HG03097 (cell line): Measurements from ENCODE around the gene CNTNAP5.

Source experiments
- ATAC-seq: cut with Tn5 transposase; IDR thresholded peaks from one replicate; pipeline ENCODE4 v1.9.1; 2021; ENCODE audit not compliant: unreplicated experiment, low FRiP score

The CNTNAP5 gene

GRCh38 chr2:124025171-124025580 is at the start of gene CNTNAP5:
Gene CNTNAP5 (plus strand): TSS chr2:124025287. CDS start chr2:124025651, 364 bp downstream.
- ATAC-seq: no peak

DNA sequence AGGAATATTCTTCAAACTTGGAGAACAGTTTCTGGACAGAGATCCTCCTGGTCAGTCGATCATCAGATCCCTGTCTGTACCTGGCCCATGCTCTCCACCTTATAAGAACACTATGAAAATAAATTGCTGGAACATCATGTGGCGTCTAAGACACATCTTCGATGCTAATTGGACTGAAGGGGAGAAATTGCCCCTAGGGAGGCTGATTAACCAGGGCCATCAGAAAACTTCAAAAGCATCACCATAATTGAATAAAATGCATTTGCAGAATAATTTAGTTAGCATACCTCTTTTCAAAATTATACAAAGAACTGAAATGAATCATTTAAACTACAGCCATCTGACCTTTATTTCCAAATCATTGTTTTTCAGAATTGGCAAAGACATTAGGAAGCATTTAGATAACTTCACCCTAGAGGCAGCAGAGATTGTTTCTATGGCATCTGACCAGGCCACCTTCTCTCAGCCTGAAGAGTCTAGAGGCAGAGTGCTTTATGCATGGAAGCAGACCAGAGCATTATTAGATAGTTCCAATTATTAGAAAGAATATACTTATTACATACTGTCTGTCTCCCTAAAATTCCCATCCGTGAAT is 48.9 kb upstream of the CNTNAP5 start:
- no peak for ATAC-seq

DNA sequence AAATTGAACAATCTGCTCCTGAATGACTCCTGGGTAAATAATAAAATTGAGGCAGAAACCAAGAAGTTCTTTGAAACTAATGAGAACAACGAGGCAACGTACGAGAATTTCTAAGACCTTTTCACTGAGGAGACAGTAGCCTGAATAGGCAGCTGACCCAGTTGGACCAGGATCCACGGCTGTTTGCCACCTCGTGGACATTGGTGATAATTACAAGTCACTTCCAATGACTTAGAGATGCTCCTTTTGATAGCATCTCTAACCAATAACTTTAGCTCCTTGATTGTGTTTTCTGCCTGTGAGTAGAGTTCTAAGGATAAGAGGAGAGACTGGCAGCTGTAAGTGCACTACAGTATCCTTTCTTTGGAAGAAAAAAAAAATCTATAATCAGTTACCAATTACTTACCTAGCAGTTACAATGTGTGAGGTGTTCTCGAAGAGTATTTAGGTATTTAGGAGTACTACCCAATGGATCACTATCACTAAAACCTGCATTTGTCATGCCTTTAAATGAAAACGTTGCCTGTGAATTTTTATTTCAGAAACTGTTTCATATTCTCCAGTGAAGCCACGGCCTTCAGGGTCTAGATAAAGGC is 31.3 kb upstream of the CNTNAP5 start:
- ATAC-seq: no peak

DNA sequence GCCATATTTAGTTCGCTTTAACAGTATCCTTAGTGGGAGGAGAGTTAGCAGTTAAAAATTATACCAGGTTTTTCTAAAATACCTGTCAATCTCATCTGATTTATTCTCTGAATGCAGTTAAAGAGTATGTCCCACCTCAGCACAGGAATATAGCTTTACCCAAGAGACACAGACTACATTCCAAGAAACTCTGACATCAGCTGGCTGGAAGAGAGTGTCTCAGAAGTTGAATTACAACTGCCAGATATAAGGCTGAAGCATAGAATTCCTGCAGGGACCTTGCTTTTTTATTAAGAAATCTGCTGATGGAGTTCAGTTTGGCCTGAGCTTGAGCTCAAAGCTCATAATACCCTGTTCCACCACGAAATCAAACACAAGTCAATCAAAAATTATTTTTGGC is 25.4 kb upstream of the CNTNAP5 start:
- ATAC-seq: no peak

GRCh38 chr2:124001696-124002430 is 23.2 kb upstream of the CNTNAP5 start:
- ATAC-seq: no peak

- ATAC-seq: no peak
These were observed 6.2 kb upstream of the CNTNAP5 start for GRCh38 chr2:124018890-124019289.

DNA sequence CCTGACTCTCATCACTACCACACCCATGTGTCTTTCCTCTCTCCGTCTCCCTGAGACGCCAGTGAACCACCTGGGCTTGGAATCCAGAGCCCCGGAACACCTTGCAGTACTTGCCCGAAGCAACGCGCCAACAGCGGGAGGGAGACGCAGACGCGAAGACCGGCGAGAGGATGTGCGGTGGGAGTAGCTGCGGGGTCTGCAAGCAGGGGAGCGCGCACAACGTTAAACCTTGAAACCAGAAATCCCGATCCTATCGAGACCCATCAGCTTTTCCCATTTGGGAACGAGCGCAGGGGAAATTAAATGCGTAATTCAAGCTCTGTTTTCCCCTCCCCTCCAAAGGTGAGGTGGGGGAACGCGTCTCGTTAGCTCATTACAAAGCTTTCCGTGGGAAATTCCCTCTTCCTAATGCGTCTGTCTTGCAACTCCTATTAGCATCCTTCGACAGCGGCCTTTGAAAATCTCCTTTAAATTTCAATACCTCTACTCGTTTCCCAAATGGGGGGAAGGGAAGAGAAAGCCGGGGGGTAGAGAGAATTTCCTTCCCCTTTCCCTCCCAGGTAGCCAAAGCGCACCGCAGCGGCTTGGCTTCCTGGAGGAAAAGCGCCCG is 421 bp upstream of the CNTNAP5 start:
- no peak for ATAC-seq

DNA sequence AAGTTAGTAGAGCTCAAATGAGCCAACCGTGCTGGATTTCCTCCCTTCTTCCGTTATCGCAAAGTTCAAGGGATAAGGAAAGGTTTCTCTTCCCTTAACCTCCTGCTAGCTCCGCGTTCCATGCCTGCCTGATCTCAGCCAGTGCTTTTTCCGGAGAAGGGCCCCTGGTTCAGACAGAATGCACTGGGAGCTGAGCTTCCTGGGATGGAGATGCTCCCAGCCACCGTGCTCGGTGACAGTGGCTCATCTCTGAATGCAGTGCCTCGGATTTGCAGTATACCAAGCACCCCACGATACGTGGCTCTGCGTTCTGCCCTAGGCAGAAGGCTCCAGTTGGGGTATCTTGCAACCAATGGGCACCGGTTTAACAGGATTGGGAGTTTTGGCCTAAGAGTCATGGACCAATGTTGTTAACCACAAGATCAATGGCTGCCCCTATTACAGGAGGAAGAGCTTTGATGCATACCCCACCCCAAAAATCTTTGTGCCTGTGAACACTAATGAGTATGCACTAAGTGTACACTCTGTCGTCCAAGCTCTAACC is 876 bp downstream of the CNTNAP5 start:
- no peak for ATAC-seq

DNA sequence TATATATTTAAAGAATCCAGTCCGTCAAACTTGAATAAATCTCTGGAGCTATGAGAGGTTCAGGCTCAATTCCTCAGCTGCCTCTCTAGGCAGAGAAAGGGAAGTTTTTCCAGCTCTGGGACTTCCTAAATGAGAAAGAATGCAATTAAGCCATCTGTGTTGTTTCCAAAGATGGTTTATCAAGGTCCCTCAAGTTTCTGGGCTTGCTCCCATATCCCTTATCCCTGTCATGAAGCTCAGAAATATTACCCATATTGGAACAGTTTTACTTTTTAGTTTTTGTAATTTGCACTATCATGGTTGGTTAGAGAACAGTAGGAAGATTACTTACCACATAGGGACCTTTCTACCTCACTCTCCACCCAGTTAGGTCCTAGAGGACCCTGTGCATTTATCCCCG is 1.4 kb downstream of the CNTNAP5 start:
- ATAC-seq: no peak

- no peak for ATAC-seq
These were observed 2.1 kb downstream of the CNTNAP5 start for GRCh38 chr2:124027182-124027581.

DNA sequence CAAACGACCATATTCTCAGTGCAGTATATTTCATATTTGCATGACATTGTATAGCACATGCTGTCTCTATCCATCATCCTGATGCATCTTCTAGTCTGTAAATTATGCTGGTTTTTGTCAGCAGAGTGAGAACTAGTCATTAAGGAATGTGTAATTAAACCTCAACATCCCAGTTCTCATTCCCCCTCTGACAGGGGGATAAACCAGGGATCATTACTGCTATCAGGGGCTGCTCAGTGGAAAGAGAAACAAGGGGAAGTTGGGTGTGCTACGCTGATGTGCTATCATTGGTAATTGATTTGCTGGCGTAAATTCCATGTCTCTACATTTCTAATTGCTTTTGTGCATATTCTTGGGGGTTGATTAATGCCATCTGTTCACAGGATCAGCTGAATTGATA is 7.7 kb downstream of the CNTNAP5 start:
- ATAC-seq: no peak

DNA sequence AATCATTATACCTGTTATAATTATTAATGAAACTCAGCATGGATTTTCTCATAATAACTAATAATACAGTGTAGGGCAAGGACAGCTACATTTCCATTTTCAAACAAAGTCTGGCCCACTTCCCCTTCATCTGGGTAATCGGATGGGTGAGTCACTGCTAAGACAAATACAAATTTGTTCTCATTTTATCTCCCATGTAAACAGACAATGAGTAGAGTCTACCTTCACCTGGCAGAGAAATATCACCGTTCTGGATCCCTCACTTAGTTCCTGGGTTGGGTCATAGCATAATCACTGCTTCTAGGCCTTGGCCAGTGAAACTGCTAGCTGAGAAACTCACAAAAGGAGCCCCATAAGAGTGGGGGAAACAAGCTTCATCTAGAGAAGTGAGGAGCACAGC is 9.2 kb downstream of the CNTNAP5 start:
- ATAC-seq: no peak

GRCh38 chr2:124035001-124035400 is 9.9 kb downstream of the CNTNAP5 start:
- no peak for ATAC-seq

GRCh38 chr2:124039032-124039431 is 13.9 kb downstream of the CNTNAP5 start:
- no peak for ATAC-seq

DNA sequence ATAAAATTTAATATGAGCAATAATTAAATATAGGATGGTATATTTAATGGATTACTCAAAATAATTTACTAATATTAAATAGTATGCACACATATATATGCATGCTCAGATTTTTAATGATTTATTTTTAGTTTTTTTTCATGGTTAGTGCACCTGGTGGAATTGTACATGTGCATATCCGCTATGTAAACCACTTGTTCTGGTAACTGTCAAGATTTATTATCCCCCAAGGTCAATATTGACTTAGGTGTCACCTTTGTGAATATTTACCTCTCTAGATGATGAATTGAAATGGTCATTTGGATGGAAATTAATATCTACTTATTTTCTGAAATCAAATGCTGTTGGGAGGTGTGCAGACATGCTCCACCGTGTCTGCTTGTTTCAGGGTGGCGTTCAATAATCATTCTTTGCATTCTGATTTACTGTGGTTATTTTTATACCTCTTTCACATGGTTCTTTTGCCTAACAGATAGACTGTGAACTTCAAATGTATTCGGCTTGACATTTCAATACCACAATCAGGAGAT is 14.7 kb downstream of the CNTNAP5 start:
- ATAC-seq: no peak

DNA sequence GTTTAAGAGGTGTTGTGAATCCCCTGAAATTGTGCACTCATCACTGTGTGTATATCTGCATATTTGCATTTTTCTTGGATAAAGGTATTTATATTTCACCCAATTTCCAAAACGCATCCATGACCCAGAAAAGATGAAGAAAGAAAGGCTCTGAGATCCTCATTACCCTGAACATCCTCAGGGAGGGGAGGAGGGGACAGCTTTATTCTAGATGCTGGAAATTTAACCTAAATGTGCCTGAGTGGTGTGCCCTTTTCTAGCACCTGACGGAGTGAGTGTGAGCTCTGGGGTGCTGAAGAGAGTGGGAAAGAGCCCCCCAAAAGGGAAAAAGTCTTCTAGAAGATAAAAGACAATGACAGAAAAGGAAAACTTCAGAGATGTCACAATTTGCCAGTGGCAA is 20.8 kb downstream of the CNTNAP5 start:
- no peak for ATAC-seq

- ATAC-seq: no peak
These were observed 21.2 kb downstream of the CNTNAP5 start for GRCh38 chr2:124046332-124046731.

DNA sequence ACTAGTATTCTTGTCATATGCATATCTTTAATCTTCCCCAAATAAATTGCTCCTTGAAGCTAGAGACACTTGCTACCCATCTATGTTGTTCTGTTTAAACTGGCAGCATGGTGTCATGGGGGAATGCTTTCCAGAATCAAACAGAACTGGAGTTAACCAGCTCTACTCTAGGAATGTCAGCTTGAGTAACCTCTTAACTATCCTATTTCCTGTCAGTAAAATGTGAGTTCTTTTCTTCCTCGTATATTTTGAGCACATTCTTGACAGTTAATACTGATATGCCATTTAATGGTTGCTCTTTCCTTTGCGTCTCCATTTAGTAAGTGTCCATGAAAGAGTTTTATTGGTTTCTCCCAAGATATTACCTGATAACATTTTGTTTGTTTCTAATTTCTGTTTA is 23.0 kb downstream of the CNTNAP5 start:
- no peak for ATAC-seq

DNA sequence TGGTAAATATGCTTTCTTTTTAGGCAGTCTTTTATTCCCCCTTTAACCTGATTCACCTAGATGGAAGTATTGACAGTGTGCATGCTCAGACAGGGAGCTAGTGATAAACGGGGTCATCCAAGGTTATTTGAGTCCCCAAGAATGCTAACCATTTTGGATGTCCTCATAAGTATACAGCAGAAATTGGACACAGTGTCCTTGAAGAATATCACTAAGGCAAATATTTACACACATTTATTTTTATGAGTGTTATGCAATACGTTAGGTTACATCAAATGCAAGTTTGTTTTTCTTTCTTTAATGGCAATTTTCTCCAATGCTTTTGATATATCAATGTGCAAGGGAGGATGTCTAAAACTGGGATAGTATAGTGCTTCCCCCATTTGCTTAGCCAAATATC is 23.6 kb downstream of the CNTNAP5 start:
- no peak for ATAC-seq

GRCh38 chr2:124049136-124049535 is 24.0 kb downstream of the CNTNAP5 start:
- ATAC-seq: no peak

DNA sequence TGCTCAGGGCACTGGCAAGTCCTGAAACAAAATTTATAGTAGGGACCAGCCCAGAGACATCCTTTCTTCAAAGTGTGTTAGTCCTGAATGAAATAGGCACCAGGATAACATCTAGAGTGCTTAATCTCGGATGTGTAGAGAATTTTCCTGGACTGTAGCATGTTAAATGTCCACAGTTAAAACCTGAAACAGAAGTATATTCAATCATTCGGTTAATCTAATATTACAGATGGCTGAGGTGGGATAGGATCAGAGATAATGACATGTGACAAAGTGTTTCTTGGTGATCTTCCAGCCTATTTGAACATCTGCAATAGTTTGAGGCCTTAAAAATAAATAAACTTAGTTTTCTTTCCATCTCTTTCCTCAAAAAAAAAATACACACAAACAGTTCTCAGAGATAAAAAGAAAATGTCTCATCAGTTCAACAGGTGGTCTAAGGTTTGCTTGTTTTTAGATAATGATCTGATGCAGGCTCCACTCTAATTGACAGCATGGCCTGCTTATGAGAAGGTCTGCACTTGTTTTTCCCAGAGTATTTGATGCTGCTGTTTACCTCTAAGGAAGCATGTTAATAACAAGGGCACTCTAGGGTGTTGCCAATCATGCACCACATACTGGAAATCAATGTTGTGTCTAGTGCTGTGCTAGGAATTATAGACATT is 25.9 kb downstream of the CNTNAP5 start:
- no peak for ATAC-seq
